ENCODE measurements around the gene TNFSF12. TPM values are rescaled to one million over a fixed set of nuclear protein-coding genes. Genes with fewer than 3 reads are reported as not detected.

TNFSF12 gene
- total and polyA plus RNA-seq, 2 experiments from 2014 or later = 18.7 to 21.9 TPM

DNA sequence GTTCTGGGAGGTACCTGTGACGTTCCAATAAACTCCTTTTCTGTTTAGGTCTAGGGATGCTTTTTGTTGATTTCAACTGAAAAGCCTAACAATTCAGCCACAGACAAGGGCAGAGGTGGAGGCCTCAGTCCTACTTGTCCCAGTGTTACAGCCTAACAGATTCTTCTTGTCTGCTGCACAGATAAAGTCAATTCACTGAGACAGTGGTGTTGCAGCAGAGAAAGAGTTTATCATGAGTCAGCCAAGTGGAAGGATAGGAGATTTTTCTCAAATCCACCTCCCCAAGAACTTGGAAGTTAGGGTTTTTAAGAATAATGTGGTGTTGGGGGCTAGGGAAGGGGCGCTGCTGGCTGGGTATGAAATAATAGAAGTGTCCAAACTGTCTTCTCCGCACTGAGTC, 10.8 kb upstream of the TNFSF12 start:
- Histone ChIP-seq H3F3A (ENCODE audit: insufficient read depth) (no peaks in the 10 kb centered on the region), H3K9me2 (ENCODE audit: insufficient read depth) (no peaks in the 10 kb centered on the region), H3K9me3 (ENCODE audit: low read depth) (no peaks in the 10 kb centered on the region), H3K36me3 (ENCODE audit: low read depth) (no peaks in the 10 kb centered on the region), H3K4me3 (no peak overlapping the region), H3K27me3 (replicated peaks; ENCODE audit: insufficient read depth) (no peaks in the 10 kb centered on the region), H3K79me2 (ENCODE audit: insufficient read depth) (no peaks in the 10 kb centered on the region), H4K20me1 (ENCODE audit: insufficient read depth) (no peaks in the 10 kb centered on the region), H3K9ac (no peak overlapping the region), H3K4me2 (ENCODE audit: unreplicated experiment) (no peak overlapping the region), H3K27ac (no peak overlapping the region), H2AFZ (no peak overlapping the region), H3K4me1 (ENCODE audit: insufficient read depth) (no peaks in the 10 kb centered on the region)
- 77 to 79% methylated on average over 3 of the region's 3 CpGs for WGBS, 2 experiments (ENCODE audit: low coverage in 1 of 2, low lambda C conversion rate in 2 of 2, missing lambda C conversion rate in 2 of 2)
- no peak for TF ChIP-seq EZH2phosphoT487 (IDR thresholded peaks at IDR 0.05; ENCODE audit: insufficient read depth, low read depth)
- in situ Hi-C loops (cut with MboI) = no loop called here
- DNase-seq = no peak

DNA sequence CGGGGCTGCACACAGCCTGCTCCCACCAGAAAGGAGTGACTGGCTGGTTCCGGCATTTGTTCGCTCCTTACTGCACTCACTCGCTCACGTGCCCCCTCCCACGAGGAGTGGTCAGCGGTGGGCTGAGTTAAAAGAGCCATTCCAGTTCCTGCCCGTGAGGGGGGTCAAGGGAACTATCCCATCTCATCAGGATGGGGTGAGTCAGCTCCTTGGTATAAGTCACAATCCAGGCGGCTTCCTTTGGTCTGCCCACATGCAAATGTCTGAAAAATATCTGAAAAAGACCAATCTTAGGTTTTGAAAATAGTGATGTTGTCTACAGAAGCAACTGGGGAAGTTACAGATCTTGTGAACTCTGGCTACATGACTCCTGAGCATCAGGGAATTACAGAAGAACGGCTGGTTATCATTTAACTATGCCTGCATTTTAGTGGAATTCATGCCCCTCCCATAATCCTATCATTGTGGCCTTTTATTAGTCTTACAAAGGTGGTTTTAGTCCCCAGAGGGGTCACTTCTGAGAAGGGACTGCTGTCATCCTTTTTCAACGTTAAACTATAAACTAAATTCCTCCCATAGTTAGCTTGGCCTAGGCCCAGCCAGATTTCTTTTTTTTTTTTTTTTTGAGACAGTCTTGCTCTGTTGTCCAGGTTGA, 9.8 kb upstream of the TNFSF12 start:
- WGBS, 2 experiments (ENCODE audit: low coverage in 1 of 2, low lambda C conversion rate in 2 of 2, missing lambda C conversion rate in 2 of 2) = 52% methylated on average over 11 of the region's 11 CpGs
- Histone ChIP-seq H3F3A (ENCODE audit: insufficient read depth) (no peaks in the 10 kb centered on the region), H3K36me3 (ENCODE audit: low read depth) (no peaks in the 10 kb centered on the region), H3K9me2 (ENCODE audit: insufficient read depth) (no peaks in the 10 kb centered on the region), H3K79me2 (ENCODE audit: insufficient read depth) (no peaks in the 10 kb centered on the region), H2AFZ (no peak overlapping the region), H3K27ac (no peak overlapping the region), H3K27me3 (replicated peaks; ENCODE audit: insufficient read depth) (no peaks in the 10 kb centered on the region), H3K9me3 (ENCODE audit: low read depth) (no peaks in the 10 kb centered on the region), H3K4me3 (no peak overlapping the region), H3K4me1 (ENCODE audit: insufficient read depth) (no peaks in the 10 kb centered on the region), H3K9ac (no peak overlapping the region), H3K4me2 (ENCODE audit: unreplicated experiment) (no peak overlapping the region), H4K20me1 (ENCODE audit: insufficient read depth) (no peaks in the 10 kb centered on the region)
- in situ Hi-C loops (cut with MboI) = no loop called here
- TF ChIP-seq EZH2 (IDR thresholded peaks at IDR 0.05; ENCODE audit: insufficient read depth, poor library complexity, severe bottlenecking) (no peak), EZH2phosphoT487 (IDR thresholded peaks at IDR 0.05; ENCODE audit: insufficient read depth, low read depth) (no peak)
- peak; percentile 23 for DNase-seq

DNA sequence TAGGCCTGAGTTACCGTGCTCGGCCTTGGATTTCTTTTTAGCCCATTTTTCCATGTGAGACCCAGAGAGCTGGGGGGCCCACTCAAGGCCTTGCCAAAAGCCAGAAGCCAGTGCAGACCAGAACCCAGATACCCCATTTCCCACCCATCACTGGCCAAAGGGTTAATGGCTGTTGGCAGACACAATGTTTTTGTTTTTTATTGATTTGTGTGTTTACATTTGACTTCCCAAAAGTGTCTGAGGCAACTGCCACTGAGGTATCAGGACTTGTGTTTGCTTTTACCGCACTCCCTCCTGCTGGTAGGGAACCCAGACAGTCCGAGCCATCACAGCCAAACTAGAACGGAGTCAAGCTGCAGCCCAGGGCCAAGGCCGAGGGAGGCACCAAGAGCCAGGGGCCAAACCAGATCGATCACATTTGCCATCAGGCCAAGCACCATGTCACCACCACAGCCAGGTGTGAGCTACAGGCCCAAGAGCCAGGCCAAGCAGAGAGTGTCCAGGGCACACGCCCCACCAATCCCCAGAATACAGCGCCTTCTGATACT, 7.7 kb upstream of the TNFSF12 start:
- in situ Hi-C loops (cut with MboI) = no loop called here
- WGBS, 2 experiments (ENCODE audit: low coverage in 1 of 2, low lambda C conversion rate in 2 of 2, missing lambda C conversion rate in 2 of 2) = 82 to 86% methylated on average over 9 of the region's 9 CpGs

DNA sequence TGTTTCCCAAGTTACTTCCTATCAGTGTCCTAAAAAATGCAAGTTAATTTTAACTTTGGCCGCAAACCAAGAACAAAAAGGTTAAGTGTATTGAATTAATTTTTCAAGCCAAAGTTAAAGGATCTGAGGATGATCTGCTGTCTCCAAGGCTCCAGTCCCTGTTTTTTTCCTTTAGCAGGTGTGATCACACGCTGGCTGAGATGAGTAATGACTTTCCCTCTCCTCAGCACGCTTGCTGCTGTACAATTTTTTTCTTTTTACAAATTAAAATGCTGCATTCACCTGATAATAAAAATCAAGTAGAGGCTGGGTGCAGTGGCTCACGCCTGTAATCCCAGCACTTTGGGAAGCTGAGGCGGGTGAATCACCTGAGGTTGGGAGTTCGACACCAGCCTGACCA, 3.9 kb upstream of the TNFSF12 start:
- DNase-seq = no peak

More for the DNA sequence above, 7.7 kb upstream of the TNFSF12 start:
- no peaks in the 10 kb centered on the region for H3F3A ChIP-seq (ENCODE audit: insufficient read depth)
- H3K4me3 ChIP-seq = no peak overlapping the region
- DNase-seq = no peak
- H3K4me1 ChIP-seq (ENCODE audit: insufficient read depth) = no peaks in the 10 kb centered on the region
- no peaks in the 10 kb centered on the region for H3K36me3 ChIP-seq (ENCODE audit: low read depth)
- no peak overlapping the region for H2AFZ ChIP-seq
- no peak overlapping the region for H3K9ac ChIP-seq
- no peaks in the 10 kb centered on the region for H3K79me2 ChIP-seq (ENCODE audit: insufficient read depth)
- no peak overlapping the region for H3K27ac ChIP-seq
- no peak overlapping the region for H3K4me2 ChIP-seq (ENCODE audit: unreplicated experiment)
- no peaks in the 10 kb centered on the region for H4K20me1 ChIP-seq (ENCODE audit: insufficient read depth)
- no peaks in the 10 kb centered on the region for H3K9me3 ChIP-seq (ENCODE audit: low read depth)
- TF ChIP-seq EZH2 (IDR thresholded peaks at IDR 0.05; ENCODE audit: insufficient read depth, poor library complexity, severe bottlenecking) = no peak
- TF ChIP-seq EZH2phosphoT487 (IDR thresholded peaks at IDR 0.05; ENCODE audit: insufficient read depth, low read depth) = no peak
- H3K27me3 ChIP-seq (replicated peaks; ENCODE audit: insufficient read depth) = no peaks in the 10 kb centered on the region
- no peaks in the 10 kb centered on the region for H3K9me2 ChIP-seq (ENCODE audit: insufficient read depth)

More for the DNA sequence above, 3.9 kb upstream of the TNFSF12 start:
- no peaks in the 10 kb centered on the region for H3K36me3 ChIP-seq (ENCODE audit: low read depth)
- H3K4me3 ChIP-seq = no peak overlapping the region
- H3K4me1 ChIP-seq (ENCODE audit: insufficient read depth) = no peaks in the 10 kb centered on the region
- no peak overlapping the region for H3K27ac ChIP-seq
- in situ Hi-C loops (cut with MboI) = no loop called here
- H3K9ac ChIP-seq = no peak overlapping the region
- H3K9me2 ChIP-seq (ENCODE audit: insufficient read depth) = no peaks in the 10 kb centered on the region
- TF ChIP-seq EZH2 (IDR thresholded peaks at IDR 0.05; ENCODE audit: insufficient read depth, poor library complexity, severe bottlenecking) (no peak), EZH2phosphoT487 (IDR thresholded peaks at IDR 0.05; ENCODE audit: insufficient read depth, low read depth) (no peak)
- H3K4me2 ChIP-seq (ENCODE audit: unreplicated experiment) = no peak overlapping the region
- H3F3A ChIP-seq (ENCODE audit: insufficient read depth) = 0 out of 2 replicates have a peak, but pooled peaks cover 1% of the 10 kb centered on the region
- 64 to 66% methylated on average over 6 of the region's 6 CpGs for WGBS, 2 experiments (ENCODE audit: low coverage in 1 of 2, low lambda C conversion rate in 2 of 2, missing lambda C conversion rate in 2 of 2)
- H3K27me3 ChIP-seq (replicated peaks; ENCODE audit: insufficient read depth) = no peaks in the 10 kb centered on the region
- no peaks in the 10 kb centered on the region for H4K20me1 ChIP-seq (ENCODE audit: insufficient read depth)
- no peaks in the 10 kb centered on the region for H3K79me2 ChIP-seq (ENCODE audit: insufficient read depth)
- H3K9me3 ChIP-seq (ENCODE audit: low read depth) = no peaks in the 10 kb centered on the region
- H2AFZ ChIP-seq = no peak overlapping the region

All from GM23248 (cell line).